ENCODE data around the gene ACVR2B.
A peak's percentile ranks its signal among the peaks of the same experiment; 100 is the strongest.

ACVR2B gene

DNA sequence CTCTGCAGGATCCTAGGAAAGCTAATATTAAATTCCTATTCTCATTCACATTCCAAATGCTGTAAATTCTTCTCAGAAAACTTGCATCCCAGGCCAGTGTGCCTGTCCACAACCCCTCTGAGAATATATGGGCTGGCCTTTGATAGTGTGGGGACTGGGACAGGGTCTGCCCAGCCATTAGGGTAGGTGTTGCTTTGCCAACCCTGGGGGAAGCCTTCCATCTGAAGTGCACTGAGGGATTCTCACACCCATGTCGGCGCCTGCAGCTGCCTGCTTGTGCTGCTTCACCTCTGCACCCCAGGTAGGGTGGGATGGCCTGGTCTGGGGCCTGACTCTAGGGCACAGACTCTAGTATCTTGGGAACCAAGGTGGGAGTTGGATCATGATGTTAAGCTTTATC lies 27.2 kb downstream of the ACVR2B start:
- no peak for DNase-seq (ENCODE audit: low read depth in 4 of 4, low spot score in 1 of 4)

DNA sequence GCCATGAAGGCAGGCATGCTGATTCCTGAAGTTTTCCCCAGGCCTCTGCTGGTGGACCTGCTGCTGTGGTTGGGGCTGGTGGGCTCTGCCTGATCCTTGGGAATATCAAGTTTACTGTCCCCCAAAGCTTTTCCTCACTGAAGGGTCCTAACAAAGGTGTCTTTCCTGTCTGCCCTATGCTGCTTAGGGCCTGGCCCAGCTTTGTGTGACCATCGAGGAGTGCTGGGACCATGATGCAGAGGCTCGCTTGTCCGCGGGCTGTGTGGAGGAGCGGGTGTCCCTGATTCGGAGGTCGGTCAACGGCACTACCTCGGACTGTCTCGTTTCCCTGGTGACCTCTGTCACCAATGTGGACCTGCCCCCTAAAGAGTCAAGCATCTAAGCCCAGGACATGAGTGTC lies 29.3 kb downstream of the ACVR2B start:
- DNase-seq (ENCODE audit: low read depth in 4 of 4, low spot score in 1 of 4) = no peak

DNA sequence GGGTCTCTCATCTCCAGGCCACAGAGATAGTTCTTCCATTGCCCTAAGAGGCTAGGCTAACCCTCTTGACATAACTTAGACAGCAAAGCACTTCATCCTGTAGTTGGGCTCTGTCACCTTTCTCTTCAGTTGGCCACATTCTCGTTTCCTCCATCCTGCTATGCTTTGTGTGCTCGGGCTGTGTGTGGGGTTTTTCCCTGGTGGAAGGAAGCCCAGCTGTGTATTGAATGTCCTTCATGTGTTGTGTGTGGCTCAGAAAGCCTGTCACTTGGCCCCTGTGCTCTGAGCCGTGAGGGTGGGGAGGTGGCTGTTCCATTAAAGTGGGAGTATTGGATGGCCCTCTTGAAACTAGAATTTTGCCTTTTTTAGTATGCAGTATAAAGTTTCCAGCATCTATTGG lies 33.6 kb downstream of the ACVR2B start:
- no peak for DNase-seq (ENCODE audit: low read depth in 4 of 4, low spot score in 1 of 4)

- no peak for DNase-seq (ENCODE audit: low read depth in 4 of 4, low spot score in 1 of 4)
Observed at GRCh38 chr3:38488949-38489348, 35.3 kb downstream of the ACVR2B start.

DNA sequence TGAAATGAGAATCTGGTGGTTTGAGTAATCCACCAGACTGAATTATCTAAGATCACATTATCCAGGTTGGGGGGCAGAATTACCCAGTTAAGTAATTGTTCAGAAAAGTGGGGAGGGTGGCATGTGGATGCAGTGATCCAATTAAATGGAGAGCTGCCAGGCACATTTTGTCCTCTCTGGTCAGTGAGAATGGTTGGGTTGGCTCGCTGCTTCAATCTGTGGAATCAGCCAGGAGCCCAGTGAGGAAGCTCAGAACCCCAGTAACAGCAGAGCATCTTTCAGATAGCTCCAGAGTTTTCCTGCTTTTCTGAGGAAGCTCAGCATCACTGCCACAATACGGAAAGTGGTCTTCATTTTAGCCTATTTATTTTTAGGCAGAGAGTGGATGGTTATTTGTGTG lies 36.1 kb downstream of the ACVR2B start:
- DNase-seq (ENCODE audit: low read depth in 4 of 4, low spot score in 1 of 4) = no peak

DNA sequence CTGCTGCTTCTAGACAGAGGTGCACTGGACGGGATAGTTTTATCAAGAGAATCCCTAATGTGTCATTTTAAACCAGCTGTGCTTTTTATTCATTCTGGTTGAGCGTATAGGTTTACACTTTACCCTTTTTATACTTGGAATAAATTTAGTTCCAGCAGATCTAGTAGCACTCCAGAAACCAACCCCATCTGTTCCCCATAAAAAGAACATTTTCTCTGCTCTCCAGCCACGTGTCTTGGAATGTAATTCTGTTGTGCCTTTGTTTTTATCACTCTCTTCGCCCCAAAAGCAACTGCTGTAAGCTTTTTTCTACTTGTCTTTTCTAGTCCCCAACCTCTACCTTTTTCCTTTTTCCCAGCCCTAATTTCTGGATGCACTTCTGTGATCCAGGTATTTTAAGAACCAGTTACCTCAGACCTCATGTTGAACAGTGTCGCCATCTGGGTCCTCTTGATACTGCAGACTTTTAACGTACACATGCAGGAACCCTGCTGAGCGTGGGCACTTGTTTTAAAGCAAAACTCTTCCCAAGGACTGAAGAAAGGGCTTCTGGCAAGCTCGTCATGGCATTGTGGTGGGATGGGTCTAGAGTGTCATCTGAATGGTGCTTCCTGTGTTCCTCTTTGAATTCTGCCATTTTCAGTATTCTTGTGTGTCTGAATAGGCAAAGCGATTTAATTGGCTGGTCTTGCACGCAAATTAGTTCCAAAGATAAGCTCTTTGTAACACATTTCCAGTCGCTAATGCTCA lies 36.8 kb downstream of the ACVR2B start:
- DNase-seq (ENCODE audit: low read depth in 4 of 4, low spot score in 1 of 4) = no peak

DNA sequence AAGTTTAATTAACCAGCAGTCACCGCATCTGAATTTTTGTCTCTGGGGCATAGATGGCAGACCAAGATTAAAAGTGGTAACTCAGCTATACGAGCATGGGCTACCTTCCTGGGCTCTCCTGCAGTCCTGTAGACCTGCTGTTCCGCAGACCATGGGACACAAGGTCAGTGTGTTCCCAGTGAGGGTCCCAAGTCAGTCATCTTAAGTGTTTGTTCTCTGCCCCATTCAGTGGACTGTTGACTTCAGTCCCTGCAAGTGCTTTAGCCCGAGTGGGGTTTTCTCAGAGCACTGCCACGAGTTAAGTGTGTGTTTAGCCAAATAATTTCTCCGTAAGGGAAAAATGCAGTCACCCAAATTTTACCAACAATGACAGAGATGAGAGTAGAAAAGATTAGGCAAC lies 37.5 kb downstream of the ACVR2B start:
- DNase-seq (ENCODE audit: low read depth in 4 of 4, low spot score in 1 of 4) = no peak

DNA sequence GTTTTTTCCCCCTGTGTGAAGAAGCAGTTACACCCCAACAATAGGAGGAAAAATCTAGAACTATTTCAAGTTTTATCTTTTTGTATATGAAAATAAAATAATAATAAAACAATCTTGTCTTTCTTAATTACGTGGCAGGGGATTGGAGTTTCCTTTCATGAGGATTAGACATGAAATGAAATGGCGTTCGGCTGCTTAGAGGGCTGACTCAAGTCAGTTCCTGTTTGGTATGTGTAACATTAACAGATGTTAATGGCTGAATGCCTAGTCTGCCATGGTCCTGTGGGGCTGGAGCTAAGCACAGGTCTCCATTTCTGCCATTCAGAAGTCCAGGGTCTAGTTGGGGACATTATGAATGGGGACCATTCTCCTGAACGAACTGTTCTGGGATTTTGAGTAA lies 39.3 kb downstream of the ACVR2B start:
- no peak for DNase-seq (ENCODE audit: low read depth in 4 of 4, low spot score in 1 of 4)

DNA sequence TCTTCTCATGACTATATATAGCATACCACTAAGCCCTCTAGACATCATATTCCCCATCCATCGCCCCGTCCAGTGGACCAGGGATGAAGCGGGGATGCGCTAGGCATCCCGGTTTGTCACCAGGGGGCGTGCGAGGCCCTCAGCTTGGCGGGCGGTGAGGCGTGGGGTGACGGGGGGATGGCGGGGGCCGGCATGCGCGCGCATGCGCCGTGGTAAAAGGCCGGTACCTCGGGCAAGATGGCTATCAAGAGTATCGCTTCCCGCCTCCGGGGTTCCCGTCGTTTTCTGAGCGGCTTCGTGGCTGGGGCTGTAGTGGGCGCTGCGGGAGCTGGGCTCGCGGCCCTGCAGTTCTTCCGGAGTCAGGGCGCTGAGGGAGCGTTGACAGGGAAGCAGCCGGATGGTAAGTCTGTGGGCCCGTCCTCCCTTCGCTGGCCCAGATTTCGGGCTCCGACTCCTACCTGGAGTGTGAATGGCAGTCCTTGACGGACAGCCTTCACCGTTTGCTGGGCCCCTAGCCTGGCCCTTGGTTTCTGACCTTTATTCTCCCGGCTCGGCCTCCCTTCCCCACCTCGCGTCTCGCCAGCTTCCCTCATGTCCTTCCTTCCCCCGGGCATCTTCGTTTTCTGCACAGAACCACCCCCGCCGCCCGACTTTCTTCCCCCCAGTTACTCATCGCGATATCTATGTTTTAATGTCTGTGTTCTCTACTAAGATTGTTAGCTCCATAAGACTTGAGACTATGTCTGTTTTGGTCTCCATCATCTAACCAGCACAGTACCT lies 42.6 kb downstream of the ACVR2B start, which contains the start of gene EXOG:
Gene EXOG, plus strand, starts transcription at position 210 of the 780 bp plus-strand sequence. Its CDS starts 28 bp downstream, at position 238.
- DNase-seq (ENCODE audit: low read depth in 4 of 4, low spot score in 1 of 4) = peak; percentile 92 to 95 (median 92)

DNA sequence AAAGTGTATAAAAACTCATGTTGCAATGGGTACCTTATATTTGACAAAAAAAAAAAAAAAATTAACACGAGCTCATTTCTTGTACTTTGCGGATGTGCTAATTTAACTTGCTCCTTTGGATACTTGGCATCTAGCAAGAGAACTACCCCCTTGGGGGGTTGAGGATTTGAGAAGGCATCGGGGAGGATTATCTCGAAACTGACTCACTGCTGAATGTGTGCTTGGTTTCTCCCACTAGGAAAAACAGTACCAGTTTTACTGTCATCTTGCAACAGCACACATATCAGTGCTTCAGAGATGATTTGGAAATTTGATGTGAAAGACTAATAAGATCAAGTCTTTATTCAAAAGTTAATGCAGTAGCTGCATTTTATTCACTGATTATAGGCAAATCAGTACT lies 43.3 kb downstream of the ACVR2B start:
- no peak for DNase-seq (ENCODE audit: low read depth in 4 of 4, low spot score in 1 of 4)

- DNase-seq (ENCODE audit: low read depth in 4 of 4, low spot score in 1 of 4) = no peak
Observed at GRCh38 chr3:38500688-38501417, 47.2 kb downstream of the ACVR2B start.

DNA sequence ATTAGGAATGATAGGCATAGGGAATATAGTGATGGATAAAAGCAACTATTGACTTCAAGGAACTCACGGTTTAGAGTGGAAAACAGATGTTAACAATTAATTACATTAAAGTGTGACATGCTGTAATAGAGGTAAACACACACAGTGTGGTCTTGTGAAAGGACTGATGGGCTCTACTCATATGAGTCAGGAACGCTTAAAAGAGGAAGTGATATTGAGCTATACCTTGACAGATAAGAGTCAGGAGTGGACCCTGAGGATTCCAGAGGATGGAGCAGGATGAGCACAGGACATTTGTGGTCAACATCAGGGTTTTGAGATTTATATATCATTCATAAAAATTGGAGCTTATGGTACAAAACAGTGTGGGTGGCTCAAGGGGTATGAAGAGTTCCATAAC lies 53.4 kb downstream of the ACVR2B start:
- DNase-seq (ENCODE audit: low read depth in 4 of 4, low spot score in 1 of 4) = no peak

DNA sequence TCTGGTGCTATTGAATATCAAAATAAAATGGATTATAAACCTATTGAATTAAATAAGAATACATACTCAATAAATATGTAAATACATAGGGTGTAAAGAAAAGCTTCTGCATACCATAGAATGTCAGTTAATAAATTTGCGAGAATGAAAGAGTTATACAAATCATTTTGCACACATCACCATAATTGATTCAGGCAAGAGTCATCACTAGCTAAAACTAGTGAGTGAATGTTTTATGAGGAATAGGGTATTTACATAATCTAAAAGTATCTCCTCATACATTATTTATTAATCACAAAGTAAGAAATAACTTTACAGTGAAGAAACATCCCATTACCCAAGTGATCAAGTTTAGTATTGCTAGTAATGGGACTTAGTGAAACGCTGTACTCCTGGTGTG lies 56.0 kb downstream of the ACVR2B start:
- no peak for DNase-seq (ENCODE audit: low read depth in 4 of 4, low spot score in 1 of 4)

DNA sequence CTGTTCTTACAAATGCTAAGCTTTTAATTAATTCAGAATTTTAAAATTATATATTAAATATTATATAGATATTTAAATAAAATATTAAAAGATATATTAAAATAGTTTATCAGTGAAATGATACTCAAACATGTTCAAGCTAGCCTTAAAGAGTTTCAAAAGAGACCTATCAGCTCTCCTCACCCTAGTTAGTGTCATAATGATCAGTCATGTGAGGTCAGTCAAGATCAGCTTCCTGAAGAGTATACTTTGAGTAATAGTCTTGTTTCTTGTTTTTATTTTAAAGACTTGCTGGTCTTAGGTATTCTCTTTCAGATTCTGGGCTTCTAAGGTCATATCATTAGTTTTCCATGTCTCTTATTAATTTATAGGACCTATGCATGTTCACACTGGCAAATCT lies 56.9 kb downstream of the ACVR2B start:
- no peak for DNase-seq (ENCODE audit: low read depth in 4 of 4, low spot score in 1 of 4)

- no peak for DNase-seq (ENCODE audit: low read depth in 4 of 4, low spot score in 1 of 4)
Observed at GRCh38 chr3:38511546-38511945, 57.9 kb downstream of the ACVR2B start.

GRCh38 chr3:38515367-38515766 lies 61.7 kb downstream of the ACVR2B start:
- DNase-seq (ENCODE audit: low read depth in 4 of 4, low spot score in 1 of 4) = no peak

GRCh38 chr3:38516669-38517068 lies 63.0 kb downstream of the ACVR2B start:
- no peak for DNase-seq (ENCODE audit: low read depth in 4 of 4, low spot score in 1 of 4)

- no peak for DNase-seq (ENCODE audit: low read depth in 4 of 4, low spot score in 1 of 4)
Observed at GRCh38 chr3:38519000-38519399, 65.3 kb downstream of the ACVR2B start.

- no peak for DNase-seq (ENCODE audit: low read depth in 4 of 4, low spot score in 1 of 4)
Observed at GRCh38 chr3:38519651-38520050, 66.0 kb downstream of the ACVR2B start.

GRCh38 chr3:38521391-38521987 lies 67.8 kb downstream of the ACVR2B start:
- peak; percentile 30 to 40 (median 32) for DNase-seq (ENCODE audit: low read depth in 4 of 4, low spot score in 1 of 4)

GRCh38 chr3:38522002-38522401 lies 68.3 kb downstream of the ACVR2B start:
- no peak for DNase-seq (ENCODE audit: low read depth in 4 of 4, low spot score in 1 of 4)
